BJ (cell line): ENCODE results near the gene TMEM108. TPM values are rescaled to one million over a fixed set of nuclear protein-coding genes. Genes with fewer than 3 reads are reported as not detected.

Experiments used
- CTCF ChIA-PET: fragments of 350-600 bp; formaldehyde crosslinking; extraction: SDS; loops from one replicate; lab custom pipeline; 2021; ENCODE audit warnings: antibody characterized with exemption, inconsistent platforms; lab: Yijun Ruan, JAX
- POLR2A ChIA-PET: fragments of 300-600 bp; sonication (Branson Sonifier 250); formaldehyde crosslinking; extraction: SDS; loops from one replicate; lab custom pipeline; 2021; ENCODE audit warnings: antibody characterized with exemption; lab: Charles Lee
- DNase-seq: peaks from one replicate; pipeline ENCODE4 v3.0.0-alpha.2; 2011; ENCODE audit warnings: low read depth
- H3K27me3 ChIP-seq: 2 replicates; pipeline ENCODE4 v1.6.0; 2011; ENCODE audit warnings: low read length; ENCODE audit not compliant: control insufficient read depth, insufficient read depth
- H3K36me3 ChIP-seq: 2 replicates; pipeline ENCODE4 v1.5.1; 2011; ENCODE audit warnings: low read length; ENCODE audit not compliant: control insufficient read depth, insufficient read depth
- H3K4me3 ChIP-seq: 2 replicates; pipeline ENCODE4 v1.5.1; 2011; ENCODE audit warnings: low read depth, mild to moderate bottlenecking, control low read depth, low read length
- polyA plus RNA-seq: library from polyadenylated mRNA; depleted of rRNA; stranded (reverse); fragments of >200 nt; gene quantifications from 2 replicates; pipeline ENCODE4 v1.2.3, GENCODE V29; 2011
- TF ChIP-seq, protein P1 (sequence below): IDR thresholded peaks from 2 replicates; pipeline ENCODE4 v1.5.1; 2011; ENCODE audit warnings: low read depth, mild to moderate bottlenecking, control low read depth, inconsistent platforms, low read length, moderate library complexity; ENCODE audit not compliant: insufficient read depth

Gene TMEM108
- polyA plus RNA-seq, 1 experiment = not detected

DNA sequence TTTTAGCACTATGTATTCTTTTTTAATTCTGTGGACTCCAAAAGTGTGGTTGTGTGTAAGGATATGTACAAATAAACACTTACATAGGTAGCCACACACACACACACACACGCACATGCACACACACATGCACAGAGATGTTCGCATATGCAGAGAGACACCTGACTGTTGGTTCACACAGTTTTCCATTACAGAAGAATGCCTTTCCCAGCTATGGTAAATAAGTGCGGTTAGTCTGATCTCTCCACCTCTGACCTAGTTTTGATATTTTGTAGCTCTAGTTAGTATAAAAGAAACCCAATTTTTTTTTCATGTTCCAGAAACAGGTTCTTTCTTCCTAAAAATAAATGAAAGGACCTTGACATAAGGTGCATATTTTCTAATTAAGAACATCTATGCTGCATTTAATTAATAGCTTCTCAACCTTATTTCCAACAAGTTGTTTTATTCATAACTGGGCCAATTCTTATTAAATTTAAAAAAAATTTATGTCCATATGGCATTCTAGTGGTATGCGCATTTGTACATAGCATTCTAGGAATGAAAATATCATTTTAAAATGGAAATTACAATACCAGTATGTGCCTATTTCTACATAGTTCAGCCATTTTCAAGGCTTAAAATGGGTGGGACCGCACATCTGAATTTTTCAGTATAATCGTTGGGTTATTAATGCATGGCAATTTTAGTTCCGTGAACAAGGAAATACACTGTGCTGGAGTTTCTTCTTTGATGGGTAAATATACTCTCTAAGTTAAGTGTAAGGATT is 27.2 kb downstream of the TMEM108 start:
- Histone ChIP-seq H3K36me3 (no peaks in the 10 kb centered on the region), H3K4me3 (no peak overlapping the region), H3K27me3 (no peaks in the 10 kb centered on the region)
- CTCF ChIA-PET = interaction anchor here (1.3 kb wide), 1 partner anchor 24 kb away, joined by 4 read pairs; no protein-coding TSS in a partner anchor
- POLR2A ChIA-PET = no interaction called here
- no peak for DNase-seq
- TF ChIP-seq, protein P1, sequence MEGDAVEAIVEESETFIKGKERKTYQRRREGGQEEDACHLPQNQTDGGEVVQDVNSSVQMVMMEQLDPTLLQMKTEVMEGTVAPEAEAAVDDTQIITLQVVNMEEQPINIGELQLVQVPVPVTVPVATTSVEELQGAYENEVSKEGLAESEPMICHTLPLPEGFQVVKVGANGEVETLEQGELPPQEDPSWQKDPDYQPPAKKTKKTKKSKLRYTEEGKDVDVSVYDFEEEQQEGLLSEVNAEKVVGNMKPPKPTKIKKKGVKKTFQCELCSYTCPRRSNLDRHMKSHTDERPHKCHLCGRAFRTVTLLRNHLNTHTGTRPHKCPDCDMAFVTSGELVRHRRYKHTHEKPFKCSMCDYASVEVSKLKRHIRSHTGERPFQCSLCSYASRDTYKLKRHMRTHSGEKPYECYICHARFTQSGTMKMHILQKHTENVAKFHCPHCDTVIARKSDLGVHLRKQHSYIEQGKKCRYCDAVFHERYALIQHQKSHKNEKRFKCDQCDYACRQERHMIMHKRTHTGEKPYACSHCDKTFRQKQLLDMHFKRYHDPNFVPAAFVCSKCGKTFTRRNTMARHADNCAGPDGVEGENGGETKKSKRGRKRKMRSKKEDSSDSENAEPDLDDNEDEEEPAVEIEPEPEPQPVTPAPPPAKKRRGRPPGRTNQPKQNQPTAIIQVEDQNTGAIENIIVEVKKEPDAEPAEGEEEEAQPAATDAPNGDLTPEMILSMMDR = no peak

DNA sequence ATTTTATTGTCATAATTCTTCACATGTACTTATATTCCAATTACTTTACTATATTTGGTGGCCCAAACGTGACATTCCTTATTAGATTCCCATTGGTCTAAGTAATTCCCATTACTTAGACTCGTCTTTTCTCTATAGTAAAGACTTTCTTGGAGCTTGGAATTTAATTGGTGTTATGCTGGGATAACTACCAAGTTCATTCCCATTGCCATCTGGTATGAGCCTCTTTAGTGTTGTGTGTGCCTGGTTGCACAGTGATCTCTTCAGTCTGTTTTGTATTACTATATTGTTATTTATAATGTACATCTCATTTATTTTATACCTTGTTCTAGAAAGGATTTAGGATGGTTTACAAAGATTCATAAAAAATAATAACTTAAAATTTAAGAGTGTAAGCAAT is 27.8 kb downstream of the TMEM108 start:
- DNase-seq = no peak
- Histone ChIP-seq H3K36me3 (no peaks in the 10 kb centered on the region), H3K27me3 (no peaks in the 10 kb centered on the region), H3K4me3 (no peak overlapping the region)
- POLR2A ChIA-PET = no interaction called here
- CTCF ChIA-PET = interaction anchor here (1.3 kb wide), 1 partner anchor 25 kb away, joined by 4 read pairs; no protein-coding TSS in a partner anchor
- TF ChIP-seq, protein P1 = no peak

DNA sequence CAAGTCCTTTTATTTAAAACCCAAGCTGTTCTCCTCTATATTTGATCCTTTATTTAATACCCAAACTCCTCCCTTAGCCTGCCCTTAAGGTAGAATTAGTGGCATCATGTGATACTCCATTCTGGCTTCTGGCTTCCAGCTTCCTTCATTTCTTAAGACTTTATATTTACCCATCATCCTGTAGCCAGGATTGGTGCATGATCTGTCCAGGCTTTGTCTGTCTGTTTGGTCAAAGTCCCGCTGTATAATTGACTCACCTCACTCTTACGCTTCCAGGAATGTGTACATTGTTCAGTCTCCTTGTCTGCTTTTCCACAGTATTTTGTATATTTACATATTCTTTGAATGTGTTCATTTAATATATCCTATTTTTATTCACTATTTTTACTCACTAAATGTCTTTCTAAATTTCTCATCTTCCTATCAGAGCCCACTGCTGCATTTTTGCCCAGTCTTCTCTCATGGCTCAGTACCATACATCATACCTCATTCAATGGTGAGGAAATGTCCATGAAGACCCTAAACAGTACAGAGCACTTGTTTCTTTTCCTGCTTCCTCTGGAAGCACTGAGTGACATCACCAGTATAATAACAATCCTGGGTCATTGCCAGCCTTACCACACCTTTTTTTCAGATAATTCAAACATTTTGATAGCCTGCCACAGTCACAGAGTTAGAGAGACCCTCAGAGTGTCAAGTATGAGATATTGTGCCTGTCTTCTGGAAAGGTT is 31.5 kb downstream of the TMEM108 start:
- H3K27me3 ChIP-seq = no peaks in the 10 kb centered on the region
- CTCF ChIA-PET = no interaction called here
- H3K4me3 ChIP-seq = no peak overlapping the region
- TF ChIP-seq, protein P1 = no peak
- POLR2A ChIA-PET = no interaction called here
- H3K36me3 ChIP-seq = no peaks in the 10 kb centered on the region
- no peak for DNase-seq

DNA sequence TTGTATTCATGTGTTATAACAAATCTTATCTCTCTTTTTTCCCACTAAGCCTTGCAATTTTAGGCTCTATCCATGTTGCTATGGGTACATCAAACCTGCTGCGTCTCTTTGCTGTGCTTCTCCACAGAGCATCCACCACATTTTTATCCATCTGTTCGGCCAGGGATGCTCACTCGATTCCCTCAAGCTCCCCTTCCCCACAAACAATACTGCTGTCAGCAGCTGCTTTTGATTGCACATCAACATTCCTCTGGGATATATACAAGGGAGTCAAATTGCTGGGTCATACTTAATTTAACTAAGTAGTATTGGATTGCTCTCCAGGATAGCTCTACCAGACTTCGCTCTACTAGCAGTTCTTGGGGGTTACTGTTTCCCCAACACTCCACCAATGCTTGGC is 36.8 kb downstream of the TMEM108 start:
- TF ChIP-seq, protein P1 = no peak
- Histone ChIP-seq H3K4me3 (no peak overlapping the region), H3K36me3 (no peaks in the 10 kb centered on the region), H3K27me3 (no peaks in the 10 kb centered on the region)
- POLR2A ChIA-PET = no interaction called here
- CTCF ChIA-PET = interaction anchor here (0.7 kb wide), 1 partner anchor 344 kb away, joined by 3 read pairs; no protein-coding TSS in a partner anchor
- no peak for DNase-seq

DNA sequence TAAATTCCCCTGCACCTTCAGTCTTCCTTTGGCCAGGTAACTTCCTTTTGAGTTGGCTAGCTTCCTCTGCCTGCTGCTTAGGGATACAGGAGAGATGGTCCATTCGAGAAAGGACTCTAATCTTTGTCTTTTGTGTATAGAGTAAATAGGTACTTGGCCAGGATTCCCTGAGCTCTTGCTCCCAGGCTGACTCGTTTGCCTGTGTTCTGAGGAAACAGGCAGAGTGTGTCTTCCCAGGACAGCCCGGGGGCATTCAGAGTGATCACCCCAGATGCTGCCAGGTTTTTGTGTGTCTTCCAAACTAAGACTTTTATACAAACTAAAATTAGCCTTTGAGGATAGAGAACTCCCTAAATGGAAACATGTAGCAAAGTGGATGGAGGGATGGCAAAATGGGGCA is 39.5 kb downstream of the TMEM108 start:
- Histone ChIP-seq H3K4me3 (no peak overlapping the region), H3K36me3 (no peaks in the 10 kb centered on the region), H3K27me3 (no peaks in the 10 kb centered on the region)
- ChIA-PET CTCF (no interaction called here), POLR2A (no interaction called here)
- no peak for DNase-seq
- TF ChIP-seq, protein P1 = no peak
